IMR-90 (cell line): Measurements from ENCODE around the gene VWA8. TPM values are rescaled to one million over a fixed set of nuclear protein-coding genes. Genes with fewer than 3 reads are reported as not detected.
A peak's percentile ranks its signal among the peaks of the same experiment; 100 is the strongest.

Source experiments
- ATAC-seq: fragments of 200-7000 bp; cut with Tn5 transposase; 2 replicates; pipeline ENCODE4 v1.9.1; 2020; ENCODE audit warnings: low read depth, mild to moderate bottlenecking, moderate library complexity
- BruUV-seq: library from RNA; stranded (reverse); fragments of 400-500 nt; replicated peaks from 2 replicates; lab custom pipeline; 2021; lab: Mats Ljungman, UMichigan
- CTCF ChIA-PET: fragments of 300-600 bp; formaldehyde crosslinking; extraction: SDS; loops from one replicate; lab custom pipeline; 2021; ENCODE audit warnings: antibody characterized with exemption; lab: Yijun Ruan, JAX
- POLR2A ChIA-PET: fragments of 300-600 bp; sonication (Branson Sonifier 250); formaldehyde crosslinking; loops from one replicate; lab custom pipeline; 2022; ENCODE audit warnings: antibody characterized with exemption; ENCODE audit not compliant: unreplicated experiment; lab: Charles Lee
- DNase-seq: peaks from one replicate; pipeline ENCODE4 v3.0.0; 2013
- H2AFZ ChIP-seq: replicated peaks from 2 replicates; pipeline ENCODE3; 2013; ENCODE audit warnings: low read length, mild to moderate bottlenecking; ENCODE audit not compliant: poor library complexity
- H2AK5ac ChIP-seq: 2 replicates; pipeline ENCODE4 v1.6.1; 2013; ENCODE audit warnings: low read depth, low read length, inconsistent platforms
- H2AK9ac ChIP-seq: replicated peaks from 2 replicates; pipeline ENCODE3; 2013; ENCODE audit warnings: mild to moderate bottlenecking, low read depth, low read length, moderate library complexity; ENCODE audit not compliant: poor library complexity
- H2BK120ac ChIP-seq: 2 replicates; pipeline ENCODE4 v1.6.1; 2013; ENCODE audit warnings: low read depth, low read length, inconsistent platforms
- H2BK15ac ChIP-seq: 3 replicates; pipeline ENCODE4 v1.6.1; 2013; ENCODE audit warnings: low read depth, low read length, inconsistent platforms
- H2BK20ac ChIP-seq: 2 replicates; pipeline ENCODE4 v1.6.1; 2013; ENCODE audit warnings: low read depth, mild to moderate bottlenecking, inconsistent platforms, low read length, moderate library complexity
- H2BK5ac ChIP-seq: 2 replicates; pipeline ENCODE4 v1.6.1; 2013; ENCODE audit warnings: mild to moderate bottlenecking, low read depth, low read length, inconsistent platforms; ENCODE audit not compliant: poor library complexity, severe bottlenecking
- H3K14ac ChIP-seq: replicated peaks from 2 replicates; pipeline ENCODE4 v1.6.1; 2013; ENCODE audit warnings: low read depth, low read length, inconsistent platforms
- H3K18ac ChIP-seq: 2 replicates; pipeline ENCODE4 v1.6.1; 2013; ENCODE audit warnings: low read depth, low read length, control low read depth
- H3K23ac ChIP-seq: 2 replicates; pipeline ENCODE4 v1.6.1; 2013; ENCODE audit warnings: low read depth, low read length, inconsistent platforms
- H3K27ac ChIP-seq: 2 replicates; pipeline ENCODE4 v1.5.1; 2013; ENCODE audit warnings: mild to moderate bottlenecking, control low read depth, low read length; ENCODE audit not compliant: insufficient read depth
- H3K27me3 ChIP-seq: 2 replicates; pipeline ENCODE4 v1.6.1; 2013; ENCODE audit warnings: low read length; ENCODE audit not compliant: control insufficient read depth, insufficient read depth
- H3K36me3 ChIP-seq: 2 replicates; pipeline ENCODE4 v1.6.1; 2013; ENCODE audit warnings: low read length, mixed read lengths; ENCODE audit not compliant: control insufficient read depth, insufficient read depth
- H3K4ac ChIP-seq: 2 replicates; pipeline ENCODE4 v1.6.1; 2013; ENCODE audit warnings: low read depth, low read length, inconsistent platforms
- H3K4me1 ChIP-seq: 2 replicates; pipeline ENCODE4 v1.6.1; 2013; ENCODE audit warnings: low read length, mixed read lengths; ENCODE audit not compliant: control insufficient read depth, insufficient read depth
- H3K4me2 ChIP-seq: 2 replicates; pipeline ENCODE4 v1.6.1; 2013; ENCODE audit warnings: low read depth, mild to moderate bottlenecking, control low read depth, low read length, moderate library complexity
- H3K4me3 ChIP-seq: 2 replicates; pipeline ENCODE4 v1.5.1; 2013; ENCODE audit warnings: low read depth, mild to moderate bottlenecking, control low read depth, low read length, moderate library complexity; ENCODE audit not compliant: insufficient read depth
- H3K56ac ChIP-seq: 2 replicates; pipeline ENCODE4 v1.6.1; 2013; ENCODE audit warnings: low read length, inconsistent platforms; ENCODE audit not compliant: insufficient read depth; ENCODE audit errors: extremely low read depth
- H3K79me1 ChIP-seq, 2 experiments: 2 replicates each; pipeline ENCODE4 v1.6.1; 2013; ENCODE audit warnings: low read length in 2 of 2, inconsistent platforms in 1 of 2, low read depth in 1 of 2
- H3K9ac ChIP-seq: 2 replicates; pipeline ENCODE4 v1.6.1; 2013; ENCODE audit warnings: low read depth, low read length, control low read depth
- H3K9me1 ChIP-seq: 2 replicates; pipeline ENCODE4 v1.6.1; 2013; ENCODE audit warnings: low read length, inconsistent platforms; ENCODE audit not compliant: insufficient read depth
- H3K9me3 ChIP-seq: 2 replicates; pipeline ENCODE4 v1.6.1; 2013; ENCODE audit warnings: low read length; ENCODE audit not compliant: control insufficient read depth, insufficient read depth
- H4K20me1 ChIP-seq: 2 replicates; pipeline ENCODE4 v1.6.1; 2013; ENCODE audit warnings: low read length, inconsistent platforms; ENCODE audit not compliant: insufficient read depth
- H4K5ac ChIP-seq: 2 replicates; pipeline ENCODE4 v1.6.1; 2013; ENCODE audit warnings: mild to moderate bottlenecking, low read depth, low read length, control low read depth
- H4K8ac ChIP-seq, 2 experiments: 2 replicates each; pipeline ENCODE4 v1.6.1; 2013; ENCODE audit warnings: low read depth in 2 of 2, low read length in 2 of 2, control low read depth in 1 of 2, inconsistent platforms in 1 of 2
- H4K91ac ChIP-seq: 2 replicates; pipeline ENCODE4 v1.6.1; 2013; ENCODE audit warnings: low read depth, low read length, inconsistent platforms; ENCODE audit not compliant: insufficient read depth
- BHLHE40 ChIP-seq: fragments of 150-350 bp; IDR thresholded peaks from 2 replicates; pipeline ENCODE4 v1.6.1; 2016; ENCODE audit warnings: mild to moderate bottlenecking, low read depth, low read length
- CEBPB ChIP-seq: IDR thresholded peaks from 2 replicates; pipeline ENCODE4 v1.6.1; 2012; ENCODE audit warnings: low read depth, low read length, improper control_type of control experiment
- CHD1 ChIP-seq: IDR thresholded peaks from 2 replicates; pipeline ENCODE4 v1.6.1; 2012; ENCODE audit warnings: low read depth, low read length, improper control_type of control experiment
- CTCF ChIP-seq: conservative IDR thresholded peaks from 2 replicates; pipeline ENCODE4 v1.5.1; 2012; ENCODE audit warnings: mild to moderate bottlenecking, low read depth, low read length, improper control_type of control experiment
- ELK1 ChIP-seq: fragments of 150-350 bp; IDR thresholded peaks from 2 replicates; pipeline ENCODE4 v1.6.1; 2016; ENCODE audit warnings: low read depth, mild to moderate bottlenecking, low read length, moderate library complexity, borderline replicate concordance
- FOS ChIP-seq: fragments of 150-350 bp; IDR thresholded peaks from 2 replicates; pipeline ENCODE4 v1.6.1; 2016; ENCODE audit warnings: low read depth, low read length
- MAFK ChIP-seq: IDR thresholded peaks from 2 replicates; pipeline ENCODE4 v1.6.1; 2012; ENCODE audit warnings: low read depth, low read length, improper control_type of control experiment
- MAZ ChIP-seq: IDR thresholded peaks from 2 replicates; pipeline ENCODE4 v1.6.1; 2012; ENCODE audit warnings: low read depth, mild to moderate bottlenecking, low read length, improper control_type of control experiment, moderate library complexity, borderline replicate concordance
- MXI1 ChIP-seq: IDR thresholded peaks from 2 replicates; pipeline ENCODE4 v1.6.1; 2012; ENCODE audit warnings: low read depth, mild to moderate bottlenecking, low read length, moderate library complexity, borderline replicate concordance
- NFE2L2 ChIP-seq: fragments of 150-350 bp; IDR thresholded peaks from 2 replicates; pipeline ENCODE4 v1.6.1; 2016; ENCODE audit warnings: low read depth, mild to moderate bottlenecking, low read length
- POLR2A ChIP-seq: IDR thresholded peaks from 2 replicates; pipeline ENCODE4 v1.6.1; 2012; ENCODE audit warnings: mild to moderate bottlenecking, low read depth, low read length
- RAD21 ChIP-seq: IDR thresholded peaks from 2 replicates; pipeline ENCODE4 v1.6.1; 2012; ENCODE audit warnings: low read length, improper control_type of control experiment
- RCOR1 ChIP-seq: IDR thresholded peaks from 2 replicates; pipeline ENCODE4 v1.6.1; 2012; ENCODE audit warnings: mild to moderate bottlenecking, low read length, improper control_type of control experiment; ENCODE audit not compliant: insufficient replicate concordance
- RFX5 ChIP-seq: IDR thresholded peaks from 2 replicates; pipeline ENCODE4 v1.8.0; 2012; ENCODE audit warnings: low read depth, mild to moderate bottlenecking, low read length, moderate library complexity
- SMC3 ChIP-seq: fragments of 150-350 bp; IDR thresholded peaks from 2 replicates; pipeline ENCODE4 v1.6.1; 2016; ENCODE audit warnings: low read depth, mild to moderate bottlenecking, antibody characterized with exemption, low read length, moderate library complexity
- WGBS, 2 experiments: methylation state at CpG; one replicate each; pipeline versions ENCODE4 v1.1.5 to v1.1.7; 2013; ENCODE audit warnings: missing lambda C conversion rate in 2 of 2; ENCODE audit not compliant: insufficient read length in 1 of 2; ENCODE audit errors: extremely low coverage in 2 of 2; 5-methylcytosine and 5-hydroxymethylcytosine counted together
- dilution Hi-C: fragments of 300-500 bp; cut with HindIII; formaldehyde crosslinking; loops from one replicate; pipeline ENCODE4 v1.14.3; 2018; ENCODE audit warnings: low sequenced_read_pairs; ENCODE audit not compliant: unreplicated experiment
- in situ Hi-C: fragments of 300-500 bp; cut with MboI; formaldehyde crosslinking; loops from 3 replicates; pipeline ENCODE4 v1.14.3; 2019; ENCODE audit warnings: low sequenced_read_pairs, inconsistent platforms, mixed read lengths
- intact Hi-C: fragments of 100-400 bp; cut with micrococcal nuclease; formaldehyde crosslinking; loops from 2 replicates; pipeline ENCODE4 v1.10.0; 2022
- polyA plus RNA-seq, 3 experiments: library from polyadenylated mRNA; depleted of rRNA; stranded (reverse); fragments of >200 nt; gene quantifications; 2 replicates each; pipeline ENCODE4 v1.2.3, GENCODE V29; 2012; ENCODE audit warnings: low replicate concordance in 1 of 3
- total RNA-seq: library from RNA; depleted of rRNA; stranded (reverse); fragments of >200 nt; gene quantifications from 2 replicates; pipeline ENCODE4 v1.2.3, GENCODE V29; 2012

The VWA8 gene
- total and polyA plus RNA-seq, 2 of the 4 experiments (the other 2 are of a cell fraction), result 5.9 to 18.3 TPM

- Histone ChIP-seq H3K56ac (no peak overlapping the region), H2BK20ac (peak overlapping the region; percentile 60), H3K79me1 (no peaks in the 10 kb centered on the region), H4K8ac (peak overlapping the region in 1 of 2 experiments; percentile 20; a peak in 2 of 4 replicates), H3K27me3 (no peaks in the 10 kb centered on the region), H2AFZ (peak overlapping the region; percentile 55), H3K4me3 (no peak overlapping the region), H3K4me2 (peak overlapping the region; percentile 28; the same call in 1 of the 2 replicates), H3K14ac (peak overlapping the region; percentile 44; the same call in 1 of the 2 replicates), H2AK9ac (peak overlapping the region; percentile 18), H2BK5ac (no peak overlapping the region), H3K36me3 (no peaks in the 10 kb centered on the region), H2AK5ac (peak overlapping the region; percentile 45; the same call in 1 of the 2 replicates), H4K5ac (no peak overlapping the region), H3K27ac (no peak overlapping the region), H3K4ac (peak overlapping the region; percentile 68), H2BK15ac (peak overlapping the region; percentile 33; the same call in 1 of the 3 replicates), H3K9me3 (no peaks in the 10 kb centered on the region), H2BK120ac (peak overlapping the region; percentile 61), H3K9me1 (peaks cover 10% of the 10 kb centered on the region; the same call in 1 of the 2 replicates), H4K91ac (peak overlapping the region; percentile 65; the same call in 1 of the 2 replicates), H3K4me1 (peaks cover 23% of the 10 kb centered on the region), H4K20me1 (no peaks in the 10 kb centered on the region), H3K18ac (peak overlapping the region; percentile 22; the same call in 1 of the 2 replicates), H3K23ac (0 out of 2 replicates have a peak overlapping the region, but pooled peaks have one; percentile 6), H3K9ac (no peak overlapping the region)
- WGBS, 2 experiments, result 2% methylated on average over 6 of the region's 7 CpGs; no CpG with 5 or more reads in 1 of the 2 experiments
- BruUV-seq, result no TSS peak
- in situ Hi-C loops, result no loop called here
- ATAC-seq, result peak; percentile 77
- dilution Hi-C loops, result no loop called here
- peak; percentile 92 for DNase-seq
- ChIA-PET CTCF (no interaction called here), POLR2A (no interaction called here)
- intact Hi-C loops, result loop anchor here (10.0 kb wide), 1 partner anchor 83 kb away; no protein-coding TSS in a partner anchor
- TF ChIP-seq MAZ (peak; percentile 21; the same call in 1 of the 2 replicates), CEBPB (no peak), NFE2L2 (no peak), FOS (0 out of 2 replicates have a peak, but pooled peaks have one; percentile 9), POLR2A (no peak), RAD21 (0 out of 2 replicates have a peak, but pooled peaks have one; percentile 26), MAFK (no peak), ELK1 (no peak), CTCF (no peak), SMC3 (no peak), BHLHE40 (peak; percentile 77), MXI1 (0 out of 2 replicates have a peak, but pooled peaks have one; percentile 18), RFX5 (no peak), CHD1 (no peak), RCOR1 (peak; percentile 92)
These were observed 398.8 kb downstream of the VWA8 start for GRCh38 chr13:41562083-41562482.
